Tibial artery (tissue), 4 donors: Measurements from ENCODE around the gene LCTL.

Source experiments
- DNase-seq, 2 donors: peaks; one replicate each; pipeline ENCODE4 v3.0.0-alpha.2; 2019
- H3K27ac ChIP-seq, 2 donors: fragments of 200-600 bp; sonication (generic) in 1 of 2; 1 replicate in 1 of 2; 2 replicates in 1 of 2; pipeline ENCODE4 v1.5.1; 2018 to 2019; ENCODE audit warnings: mild to moderate bottlenecking in 1 of 2
- H3K27me3 ChIP-seq, 2 donors: fragments of 200-600 bp; sonication (generic) in 1 of 2; one replicate each; pipeline versions ENCODE4 v1.5.1 to v1.6.0; 2016 to 2019
- H3K36me3 ChIP-seq, 3 donors: fragments of 200-600 bp; sonication (generic) in 2 of 3; one replicate each; pipeline ENCODE4 v1.5.1; 2016 to 2019; ENCODE audit warnings: mild to moderate bottlenecking in 2 of 3
- H3K4me1 ChIP-seq, 4 donors: fragments of 200-600 bp; sonication (generic) in 2 of 4; 1 replicate in 3 of 4; 2 replicates in 1 of 4; pipeline ENCODE4 v1.5.1; 2016 to 2019
- H3K4me3 ChIP-seq, 2 donors: fragments of 200-600 bp; sonication (generic) in 1 of 2; 1 replicate in 1 of 2; 2 replicates in 1 of 2; pipeline ENCODE4 v1.5.1; 2018 to 2019; ENCODE audit warnings: mild to moderate bottlenecking in 2 of 2
- H3K9me3 ChIP-seq, 3 donors: fragments of 200-600 bp; sonication (generic) in 1 of 3; one replicate each; pipeline ENCODE4 v1.5.1; 2016 to 2019
- intact Hi-C: fragments of 100-400 bp; cut with DNase I; formaldehyde crosslinking; loops from one replicate; pipeline ENCODE4 v1.15.0; 2023; ENCODE audit warnings: low total_unique reads
- TF ChIP-seq, protein P1 (sequence below), 2 experiments: fragments of 200-600 bp in 1 of 2; fragments of 450-650 bp in 1 of 2; IDR thresholded peaks; one replicate each; pipeline ENCODE4 v1.5.1; 2017 to 2019; ENCODE audit warnings: antibody characterized with exemption in 2 of 2, mild to moderate bottlenecking in 1 of 2, moderate library complexity in 1 of 2

The LCTL gene

DNA sequence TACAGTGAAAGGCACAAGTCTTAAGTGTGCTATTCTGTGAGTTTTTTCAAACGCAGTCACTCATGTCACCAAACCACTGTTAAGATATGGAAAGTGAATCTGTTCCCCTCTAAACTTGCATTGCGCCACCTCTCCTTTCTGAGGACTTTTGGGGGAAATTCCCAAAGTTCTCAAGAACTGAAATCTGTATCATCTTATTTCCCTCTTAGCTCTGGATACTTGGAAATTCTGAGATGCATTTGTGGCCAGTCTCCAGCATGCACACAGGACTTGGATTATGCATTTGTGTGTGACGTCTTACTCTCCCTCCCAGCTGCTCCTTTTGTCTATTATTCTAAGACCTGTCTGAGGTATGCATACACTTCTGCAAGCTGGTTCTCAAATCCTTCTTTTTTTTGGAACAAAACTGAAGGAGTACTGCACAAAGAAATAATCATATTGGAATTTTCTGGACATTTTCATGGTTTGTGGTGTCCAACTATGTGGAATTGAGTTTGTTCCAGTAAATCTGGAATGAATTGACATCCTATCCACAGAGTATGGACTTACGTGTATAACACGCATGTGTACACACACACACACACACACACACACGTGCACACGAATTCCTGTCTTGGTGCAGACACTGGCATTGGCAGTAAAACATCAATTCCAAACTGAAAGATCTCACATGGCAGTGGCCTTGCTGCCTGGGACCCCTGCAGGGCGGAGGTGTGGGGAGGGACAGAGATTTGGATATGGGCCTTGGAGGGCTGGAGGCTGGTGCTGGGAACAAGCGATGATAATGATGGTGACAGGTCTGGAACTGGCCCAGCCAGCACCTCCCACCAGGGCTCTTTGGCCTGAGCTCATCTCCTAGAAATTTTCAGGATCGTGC is 8.2 kb upstream of the LCTL start:
- H3K27ac ChIP-seq = no peak overlapping the region
- intact Hi-C loops = no loop called here
- H3K4me1 ChIP-seq = no peaks in the 10 kb centered on the region
- H3K36me3 ChIP-seq = no peaks in the 10 kb centered on the region
- H3K27me3 ChIP-seq = no peaks in the 10 kb centered on the region
- H3K9me3 ChIP-seq = no peaks in the 10 kb centered on the region
- H3K4me3 ChIP-seq = no peak overlapping the region
- TF ChIP-seq, protein P1, sequence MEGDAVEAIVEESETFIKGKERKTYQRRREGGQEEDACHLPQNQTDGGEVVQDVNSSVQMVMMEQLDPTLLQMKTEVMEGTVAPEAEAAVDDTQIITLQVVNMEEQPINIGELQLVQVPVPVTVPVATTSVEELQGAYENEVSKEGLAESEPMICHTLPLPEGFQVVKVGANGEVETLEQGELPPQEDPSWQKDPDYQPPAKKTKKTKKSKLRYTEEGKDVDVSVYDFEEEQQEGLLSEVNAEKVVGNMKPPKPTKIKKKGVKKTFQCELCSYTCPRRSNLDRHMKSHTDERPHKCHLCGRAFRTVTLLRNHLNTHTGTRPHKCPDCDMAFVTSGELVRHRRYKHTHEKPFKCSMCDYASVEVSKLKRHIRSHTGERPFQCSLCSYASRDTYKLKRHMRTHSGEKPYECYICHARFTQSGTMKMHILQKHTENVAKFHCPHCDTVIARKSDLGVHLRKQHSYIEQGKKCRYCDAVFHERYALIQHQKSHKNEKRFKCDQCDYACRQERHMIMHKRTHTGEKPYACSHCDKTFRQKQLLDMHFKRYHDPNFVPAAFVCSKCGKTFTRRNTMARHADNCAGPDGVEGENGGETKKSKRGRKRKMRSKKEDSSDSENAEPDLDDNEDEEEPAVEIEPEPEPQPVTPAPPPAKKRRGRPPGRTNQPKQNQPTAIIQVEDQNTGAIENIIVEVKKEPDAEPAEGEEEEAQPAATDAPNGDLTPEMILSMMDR (IDR thresholded peaks at IDR 0.05) = no peak
- no peak for DNase-seq

DNA sequence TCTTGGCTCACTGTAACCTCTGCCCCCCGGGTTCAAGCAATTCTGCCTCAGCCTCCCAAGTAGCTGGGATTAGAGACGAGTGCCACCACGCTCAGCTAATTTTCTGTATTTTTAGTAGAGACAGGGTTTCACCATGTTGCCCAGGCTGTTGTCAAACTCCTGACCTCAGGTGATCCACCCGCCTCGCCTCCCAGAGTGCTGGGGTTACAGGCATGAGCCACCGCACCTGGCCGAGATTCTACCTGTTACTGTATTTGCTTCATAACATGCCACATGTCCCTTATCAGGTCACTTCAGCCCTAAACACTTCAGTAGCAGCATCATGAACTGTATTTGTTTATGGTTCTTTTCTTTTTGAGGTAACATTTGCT is 7.5 kb upstream of the LCTL start:
- TF ChIP-seq, protein P1 (IDR thresholded peaks at IDR 0.05) = no peak
- H3K36me3 ChIP-seq = no peaks in the 10 kb centered on the region
- intact Hi-C loops = no loop called here
- H3K4me1 ChIP-seq = no peaks in the 10 kb centered on the region
- no peak overlapping the region for H3K27ac ChIP-seq
- H3K9me3 ChIP-seq = no peaks in the 10 kb centered on the region
- no peak for DNase-seq
- no peaks in the 10 kb centered on the region for H3K27me3 ChIP-seq
- H3K4me3 ChIP-seq = no peak overlapping the region

DNA sequence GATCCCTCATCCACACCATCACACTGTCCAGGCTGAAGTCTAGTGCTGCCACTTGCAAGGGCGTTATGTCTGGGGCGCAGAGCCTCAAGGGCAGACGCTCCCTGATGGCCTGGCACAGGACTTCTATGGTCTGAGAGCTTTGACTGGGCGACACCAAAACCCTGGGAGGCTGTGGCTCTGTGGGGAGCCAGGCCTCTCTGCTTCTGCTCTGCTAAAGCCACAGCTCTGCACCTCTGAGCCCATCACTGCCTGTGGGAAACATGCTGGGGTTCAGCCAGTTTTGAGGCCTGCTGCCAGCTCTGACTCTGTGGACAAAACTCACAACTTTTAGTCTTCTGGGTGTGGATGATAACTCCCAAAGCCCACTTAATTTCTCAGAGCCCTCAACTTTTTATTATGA is 6.3 kb upstream of the LCTL start:
- TF ChIP-seq, protein P1 (IDR thresholded peaks at IDR 0.05) = no peak
- no peaks in the 10 kb centered on the region for H3K9me3 ChIP-seq
- H3K27me3 ChIP-seq = peaks cover 0 to 7% of the 10 kb centered on the region in 2 donors
- H3K4me3 ChIP-seq = no peak overlapping the region
- intact Hi-C loops = no loop called here
- H3K27ac ChIP-seq = no peak overlapping the region
- DNase-seq = no peak
- H3K36me3 ChIP-seq = no peaks in the 10 kb centered on the region
- peaks cover 0 to 4% (median 0%) of the 10 kb centered on the region in 4 donors for H3K4me1 ChIP-seq

DNA sequence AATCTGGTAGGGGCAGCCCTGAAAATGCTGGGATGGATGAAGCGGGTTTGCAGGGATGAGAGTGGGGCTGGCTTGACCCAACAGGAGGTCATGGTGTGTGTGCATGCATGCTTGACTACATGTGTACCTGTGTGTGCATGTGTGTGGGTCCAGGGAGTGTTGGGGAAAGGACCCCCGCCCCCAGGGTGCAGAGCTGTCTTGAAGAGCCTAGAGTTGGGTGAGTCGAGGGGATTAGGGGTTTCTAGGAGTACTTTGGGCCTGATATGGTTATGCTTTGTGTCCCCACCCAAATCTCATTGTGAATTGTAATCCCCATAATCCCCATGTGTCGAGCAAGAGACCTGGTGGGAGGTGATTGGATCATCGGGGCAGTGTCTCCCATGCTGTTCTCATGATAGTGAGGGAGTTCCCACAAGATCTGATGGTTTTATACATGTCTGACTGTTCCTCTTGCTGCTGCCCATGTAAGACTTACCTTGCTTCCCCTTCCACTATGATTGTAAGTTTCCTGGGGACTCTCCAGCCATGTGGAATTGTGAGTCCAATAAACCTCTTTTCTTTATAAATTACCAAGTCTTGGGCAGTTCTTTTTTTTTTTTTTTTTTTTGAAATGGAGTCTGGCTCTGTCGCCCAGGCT is 5.2 kb upstream of the LCTL start:
- Histone ChIP-seq H3K36me3 (no peaks in the 10 kb centered on the region), H3K4me3 (no peak overlapping the region), H3K4me1 (peaks cover 0 to 7% (median 0%) of the 10 kb centered on the region in 4 donors), H3K27ac (no peak overlapping the region), H3K9me3 (no peaks in the 10 kb centered on the region), H3K27me3 (peaks cover 0 to 7% of the 10 kb centered on the region in 2 donors)
- TF ChIP-seq, protein P1 (IDR thresholded peaks at IDR 0.05) = no peak
- DNase-seq = no peak
- intact Hi-C loops = no loop called here

DNA sequence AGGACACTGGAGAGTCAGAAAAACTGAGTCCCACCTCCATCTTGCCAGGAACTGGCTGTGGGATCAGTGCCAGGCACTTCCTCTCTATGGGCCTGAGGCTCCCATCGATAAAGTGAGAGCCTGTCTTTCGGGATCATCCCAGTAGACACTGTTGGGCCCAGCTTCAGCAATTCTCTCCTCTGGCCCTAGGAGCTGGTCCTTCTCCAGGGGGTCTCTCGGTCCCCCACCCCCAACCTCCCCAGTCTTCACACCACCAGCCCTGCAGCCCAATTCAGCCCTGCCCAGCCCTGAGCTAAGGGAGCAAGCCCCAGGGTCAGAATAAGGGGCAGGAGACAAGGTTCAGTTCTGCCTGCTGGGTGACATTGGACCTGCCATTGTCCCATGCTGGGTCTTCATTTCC is 4.5 kb upstream of the LCTL start:
- Histone ChIP-seq H3K27me3 (peaks cover 0 to 7% of the 10 kb centered on the region in 2 donors), H3K4me1 (peaks cover 0 to 7% (median 0%) of the 10 kb centered on the region in 4 donors), H3K27ac (no peak overlapping the region), H3K36me3 (no peaks in the 10 kb centered on the region), H3K4me3 (no peak overlapping the region), H3K9me3 (no peaks in the 10 kb centered on the region)
- TF ChIP-seq, protein P1 (IDR thresholded peaks at IDR 0.05) = no peak
- intact Hi-C loops = no loop called here
- DNase-seq = no peak
